Stimulated activated CD8-positive, alpha-beta memory T cell treated with anti-CD3 and anti-CD28 coated beads, Interleukin-4, amount 100 ng/mL, for 4 hours (primary cell): Measurements from ENCODE around the gene SLC7A14.

Source experiments
- DNase-seq, 2 donors: peaks; one replicate each; pipeline ENCODE4 v3.0.0-alpha.2; 2020; ENCODE audit warnings: low read depth in 2 of 2, low spot score in 1 of 2

Gene SLC7A14

DNA sequence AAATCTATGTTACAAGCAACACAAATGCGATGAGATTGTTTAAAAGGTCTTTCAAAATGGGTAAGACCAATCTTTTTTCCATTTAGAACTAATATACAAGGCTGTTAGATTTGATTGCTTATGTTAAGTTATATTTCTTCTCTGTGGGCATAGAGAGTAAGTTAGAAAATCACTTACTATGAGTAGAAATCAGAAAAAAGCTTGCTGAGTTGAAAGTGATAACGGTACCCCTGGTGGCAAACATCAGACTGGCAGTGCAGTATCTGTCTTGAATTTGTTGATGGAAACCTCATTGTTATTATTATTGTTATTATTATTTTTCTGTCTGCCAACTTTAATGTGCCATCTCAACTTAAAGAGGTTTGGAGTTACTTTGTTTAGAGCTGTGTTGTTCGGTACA, 154.8 kb downstream of the SLC7A14 start:
- DNase-seq, result no peak

DNA sequence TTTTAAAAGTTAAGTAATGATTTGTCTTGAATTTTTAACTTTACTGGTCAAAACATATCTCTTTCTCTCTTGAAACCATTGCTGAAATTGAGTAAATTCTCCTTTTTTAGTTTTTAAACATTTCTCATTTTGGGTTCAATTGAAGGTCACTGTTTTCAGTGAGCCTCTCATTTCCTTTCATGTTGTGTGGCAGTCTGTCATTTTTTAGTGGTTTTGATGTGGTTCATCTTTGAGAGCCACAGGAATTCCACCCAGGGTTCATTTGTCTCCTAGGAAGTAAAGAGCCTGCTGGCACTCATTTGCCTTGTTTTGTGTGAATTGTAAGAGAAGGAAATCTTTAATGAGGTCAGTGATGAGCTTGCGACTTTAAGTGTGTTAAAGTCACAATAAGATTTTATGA, 156.8 kb downstream of the SLC7A14 start:
- no peak for DNase-seq

DNA sequence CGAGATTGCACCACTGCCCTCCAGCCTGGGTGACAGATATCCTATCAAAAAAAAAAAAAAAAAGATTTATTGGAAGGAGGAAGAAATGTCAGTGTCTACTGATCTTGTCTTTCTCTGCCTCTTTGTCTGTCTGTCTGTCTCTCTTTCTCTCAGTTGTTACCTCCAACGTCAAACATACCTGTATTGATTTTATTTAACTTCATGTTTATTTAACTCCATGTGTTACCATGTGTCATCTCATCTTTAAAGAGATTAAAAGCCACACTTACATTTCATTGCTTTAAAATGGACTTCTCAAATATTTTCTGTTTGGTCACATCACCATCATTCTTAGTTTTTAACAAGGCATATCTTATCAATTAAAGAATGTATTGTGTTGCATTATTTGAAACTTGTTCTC, 157.8 kb downstream of the SLC7A14 start:
- DNase-seq, result no peak

DNA sequence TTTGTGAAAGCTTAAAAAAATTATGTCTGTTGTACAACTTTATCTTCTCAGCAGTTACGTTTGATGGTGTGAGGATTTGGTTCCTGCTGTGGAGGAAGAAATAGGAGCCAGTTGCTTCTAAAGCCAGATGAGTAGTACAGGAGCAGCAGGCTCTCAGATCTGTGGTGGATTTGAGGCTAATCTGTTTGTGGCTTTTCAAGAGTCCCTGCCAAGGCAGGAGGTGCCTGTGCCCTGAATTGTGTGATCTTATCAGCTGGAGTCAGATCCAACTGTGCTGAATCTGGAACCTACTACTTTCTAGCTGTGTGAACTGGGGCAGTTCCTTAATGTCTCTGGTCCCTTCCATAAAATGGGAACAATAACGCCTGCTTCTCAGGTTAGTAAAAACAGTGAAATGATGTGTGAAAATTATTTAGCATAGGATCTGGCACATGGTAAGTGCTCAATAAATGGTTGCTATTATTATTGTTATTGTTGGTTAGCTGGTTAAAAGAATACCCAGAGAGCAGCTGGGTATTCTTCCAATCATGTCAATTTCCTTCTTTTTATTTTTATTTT, 159.6 kb downstream of the SLC7A14 start:
- no peak for DNase-seq

DNA sequence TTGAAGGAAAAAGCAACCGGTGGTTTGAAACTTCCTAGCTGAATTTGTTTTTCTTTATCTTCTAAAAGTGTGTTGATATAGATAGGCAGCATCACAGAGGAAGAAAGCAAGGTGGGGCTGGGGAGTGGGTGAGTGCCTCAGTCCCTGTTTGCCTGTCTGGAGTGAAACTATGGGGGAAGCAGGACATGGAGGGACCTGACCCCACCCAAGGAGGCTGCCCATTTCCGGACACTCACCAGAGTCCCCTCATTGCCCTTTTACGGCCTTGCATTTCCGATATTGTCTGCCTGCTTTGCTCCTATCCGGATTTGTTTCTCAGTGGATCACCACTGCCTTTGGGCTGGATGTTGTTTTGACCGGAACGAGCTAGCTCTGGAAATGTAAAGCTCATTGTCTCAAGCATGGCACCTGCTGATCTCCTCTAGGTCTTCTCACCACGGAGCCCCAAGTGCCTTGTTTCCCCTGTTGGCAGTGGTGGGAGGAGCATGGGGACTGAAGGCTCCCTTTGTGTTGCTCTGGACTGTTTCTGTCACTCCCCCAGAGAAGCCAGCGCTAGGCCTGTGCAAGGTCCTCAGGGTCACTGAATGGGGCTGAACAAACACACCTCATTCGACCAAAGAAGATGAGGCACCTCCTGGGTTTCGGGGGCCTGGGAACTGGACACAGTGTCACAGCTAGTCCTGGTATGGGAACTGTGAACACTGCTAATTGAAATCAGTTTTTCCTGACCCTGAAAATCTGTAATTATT, 160.2 kb downstream of the SLC7A14 start:
- no peak for DNase-seq

DNA sequence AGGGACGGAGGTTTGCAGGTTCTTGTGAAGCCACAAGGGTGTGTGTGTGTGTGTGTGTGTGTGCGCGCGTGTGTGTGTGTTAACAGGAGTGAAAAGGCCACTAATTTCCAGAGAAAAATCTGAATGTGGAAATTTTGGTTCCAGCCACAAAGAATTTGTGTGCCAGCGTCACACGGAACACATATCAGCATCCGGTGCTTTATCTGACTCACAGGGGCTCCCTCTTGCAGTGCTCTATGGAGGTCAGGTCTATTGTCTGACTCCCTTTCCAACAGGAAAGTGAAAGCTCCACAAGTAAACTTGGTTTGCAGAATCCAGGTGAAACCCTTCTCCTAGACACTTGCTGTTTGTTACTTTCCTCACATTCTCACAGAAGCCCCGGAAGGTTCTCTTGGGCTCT, 161.0 kb downstream of the SLC7A14 start:
- DNase-seq, result no peak

DNA sequence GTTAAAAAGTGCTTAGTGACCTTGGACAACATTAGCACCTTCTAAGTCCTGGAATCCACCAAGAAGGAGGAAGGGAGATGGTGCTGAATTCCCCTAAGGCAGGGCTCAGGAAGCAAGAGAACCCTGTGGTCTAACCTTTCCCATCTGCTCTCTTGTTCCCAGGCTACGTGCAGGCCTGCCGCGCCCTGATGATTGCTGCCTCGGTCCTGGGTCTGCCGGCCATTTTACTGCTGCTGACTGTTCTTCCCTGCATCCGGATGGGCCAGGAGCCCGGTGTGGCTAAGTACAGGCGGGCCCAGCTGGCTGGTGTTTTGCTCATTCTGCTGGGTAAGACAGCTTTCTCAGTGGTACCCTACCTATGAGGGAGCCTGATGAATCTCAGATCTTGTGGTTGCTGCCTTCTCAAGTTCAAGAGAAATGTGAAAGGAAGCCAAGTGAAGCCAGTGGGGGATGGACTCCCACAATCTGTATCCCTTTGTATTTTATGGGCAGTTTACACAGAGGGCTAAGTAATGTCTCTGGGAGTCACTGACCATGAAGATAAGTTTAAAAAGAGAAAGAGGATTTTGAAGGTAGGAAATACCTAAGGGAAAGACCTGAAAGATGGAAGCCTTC, 162.8 kb downstream of the SLC7A14 start:
- DNase-seq, result no peak

DNA sequence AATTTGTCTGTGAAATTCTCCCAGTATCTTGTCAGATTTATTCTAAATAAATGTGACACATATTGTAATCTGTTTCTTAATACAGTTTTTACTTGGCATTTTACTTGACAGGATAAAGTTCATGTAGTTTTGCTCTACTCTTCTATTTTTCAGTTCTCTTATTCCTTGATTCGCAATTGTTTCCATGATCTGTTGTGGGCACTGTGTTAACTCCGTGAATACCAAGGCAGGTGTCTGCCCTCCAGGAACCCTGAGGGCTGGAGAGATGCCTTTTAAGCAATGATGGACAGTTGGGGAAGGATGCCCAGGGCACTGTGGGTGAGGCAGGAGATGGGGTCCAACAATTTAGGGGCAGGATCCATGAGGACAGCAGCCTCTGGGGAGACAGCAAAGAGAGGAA, 164.1 kb downstream of the SLC7A14 start:
- DNase-seq, result no peak

DNA sequence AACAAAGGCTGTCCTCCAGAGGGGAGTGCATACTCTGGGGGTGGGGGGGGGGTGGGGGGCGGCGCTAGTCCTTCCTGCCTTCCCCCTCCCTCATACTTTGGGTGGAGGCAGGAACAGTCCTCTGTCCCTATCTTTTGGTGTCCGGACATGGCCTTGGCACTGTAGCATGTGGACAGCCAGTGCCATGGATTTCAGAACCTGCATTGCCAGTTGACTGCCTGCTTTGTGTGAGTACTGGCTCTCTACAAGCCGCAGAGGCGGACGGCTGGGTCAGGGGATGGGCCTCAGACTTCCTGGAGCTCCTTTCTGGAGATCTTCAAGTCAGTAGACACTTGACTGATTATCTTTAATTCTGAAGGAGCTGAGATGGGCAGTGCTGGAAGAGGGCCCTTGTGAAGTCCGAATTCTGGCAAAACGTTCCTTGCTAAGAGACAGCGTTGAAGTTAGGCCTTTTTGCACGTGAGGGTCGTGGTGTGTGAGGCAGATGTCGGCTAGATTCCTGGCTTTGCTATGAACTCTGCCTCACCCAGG, 164.7 kb downstream of the SLC7A14 start:
- no peak for DNase-seq

DNA sequence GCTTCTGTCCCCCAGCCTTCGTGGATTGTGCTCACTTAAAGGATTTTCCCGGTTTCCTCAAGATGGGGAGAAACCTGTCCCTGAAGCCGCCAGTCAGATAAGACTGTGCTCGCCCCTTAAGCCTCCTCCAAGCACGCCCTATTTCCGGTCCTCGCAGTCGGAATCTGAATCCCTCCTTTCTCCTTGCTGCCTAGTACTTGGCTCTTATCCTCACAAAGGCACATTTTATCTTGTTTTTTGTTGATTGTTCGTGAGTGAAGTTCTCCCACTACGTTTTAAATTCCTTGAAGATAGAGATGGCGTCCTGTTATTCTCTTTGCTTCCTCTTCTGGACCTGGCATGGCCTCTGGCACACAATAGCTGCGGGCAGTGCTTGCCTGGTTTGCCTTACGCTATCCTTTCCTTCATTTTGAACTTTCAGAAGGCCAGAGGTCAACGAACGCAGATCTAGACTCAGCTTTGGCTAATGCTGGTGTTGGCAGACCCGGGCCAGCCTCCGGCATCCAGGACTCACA, 165.5 kb downstream of the SLC7A14 start:
- no peak for DNase-seq

DNA sequence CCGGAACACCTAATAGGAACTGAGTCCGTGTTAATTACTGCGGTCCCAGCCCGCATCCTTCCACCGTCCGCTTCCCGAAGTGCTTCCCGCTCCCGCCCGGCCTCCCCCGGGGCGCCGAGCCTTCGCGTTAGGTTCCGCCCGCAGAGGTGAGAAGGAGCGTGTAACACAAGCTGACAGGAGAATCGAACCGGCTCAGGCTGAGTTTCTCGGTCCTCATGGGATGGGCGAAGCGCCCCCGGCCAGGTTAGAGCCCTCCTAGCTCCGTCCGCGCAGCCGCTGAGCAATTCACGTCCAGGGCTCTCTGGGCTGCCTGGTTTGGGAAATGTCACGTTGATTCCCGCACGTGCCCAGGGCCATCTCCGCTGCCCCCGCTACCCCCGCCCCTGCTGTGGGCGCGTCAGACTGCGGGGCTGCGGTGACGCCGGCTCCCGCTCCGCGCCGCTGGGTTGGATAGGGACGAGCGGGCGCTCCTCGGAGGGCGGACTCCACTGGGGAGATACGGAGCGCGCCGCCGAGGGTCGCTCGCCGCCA, 166.3 kb downstream of the SLC7A14 start:
- no peak for DNase-seq

DNA sequence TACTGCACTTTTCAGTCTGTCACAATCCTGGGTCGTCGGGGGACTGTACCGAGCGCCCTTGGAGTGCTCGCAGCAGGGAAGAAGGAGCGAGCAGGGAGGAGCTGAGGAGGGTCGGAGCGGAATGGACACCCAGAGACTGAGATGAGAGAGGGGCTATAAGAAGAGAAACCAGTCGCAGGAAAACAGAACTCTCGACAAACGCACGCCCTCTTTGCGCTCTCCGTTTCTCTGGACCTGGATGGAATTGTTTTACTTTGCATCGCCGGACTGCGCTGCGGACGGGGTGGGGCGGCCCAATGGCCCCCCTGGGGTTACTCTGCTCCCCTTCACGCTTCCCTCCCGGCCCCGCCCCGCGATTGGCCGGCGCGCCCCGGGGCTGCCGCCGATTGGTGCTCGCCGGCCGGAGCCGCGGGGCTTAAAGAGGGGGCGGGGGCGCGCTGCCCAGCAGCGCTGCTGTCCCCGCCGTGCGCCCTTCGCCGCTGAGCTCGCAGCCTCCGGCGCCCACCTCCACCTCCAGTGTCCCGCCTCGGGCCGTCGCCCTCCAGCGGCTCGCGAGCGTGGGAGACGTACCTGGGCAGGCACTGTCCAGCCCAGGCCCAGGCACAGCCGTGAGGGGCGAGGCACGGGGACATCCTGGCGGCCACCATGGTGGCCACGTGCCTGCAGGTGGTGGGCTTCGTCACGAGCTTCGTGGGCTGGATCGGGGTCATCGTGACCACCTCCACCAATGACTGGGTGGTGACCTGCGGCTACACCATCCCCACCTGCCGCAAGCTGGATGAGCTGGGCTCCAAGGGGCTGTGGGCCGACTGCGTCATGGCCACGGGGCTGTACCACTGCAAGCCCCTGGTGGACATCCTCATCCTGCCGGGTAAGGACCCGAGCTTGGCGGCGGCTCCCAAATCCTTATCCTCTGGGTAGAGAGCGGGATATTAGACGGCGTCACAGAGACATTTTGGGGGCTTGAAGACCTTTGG, 167.2 kb downstream of the SLC7A14 start, which contains the start of gene CLDN11:
Gene CLDN11, plus strand, starts transcription at position 447 of the 977 bp plus-strand sequence. Its CDS starts 199 bp downstream, at position 646.
- no peak for DNase-seq

DNA sequence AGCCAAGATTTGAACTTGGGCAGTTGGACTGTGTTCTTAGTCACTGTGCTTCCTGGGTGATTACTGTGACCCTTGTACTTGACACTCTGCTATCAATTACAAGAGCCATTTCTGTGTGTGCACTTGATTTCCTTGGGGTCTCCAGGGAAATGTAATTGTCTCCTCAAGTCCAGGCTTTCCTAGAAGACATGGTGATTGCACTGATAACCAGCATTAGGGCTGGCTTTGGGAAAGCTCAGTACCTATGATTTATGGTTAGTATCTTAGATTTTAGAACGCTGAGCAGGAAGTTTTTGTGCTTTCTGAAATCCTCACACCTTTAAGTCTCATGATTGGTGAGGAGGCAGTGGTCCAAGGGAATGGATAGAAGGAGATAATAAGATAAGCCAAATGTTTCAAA, 168.8 kb downstream of the SLC7A14 start:
- no peak for DNase-seq

DNA sequence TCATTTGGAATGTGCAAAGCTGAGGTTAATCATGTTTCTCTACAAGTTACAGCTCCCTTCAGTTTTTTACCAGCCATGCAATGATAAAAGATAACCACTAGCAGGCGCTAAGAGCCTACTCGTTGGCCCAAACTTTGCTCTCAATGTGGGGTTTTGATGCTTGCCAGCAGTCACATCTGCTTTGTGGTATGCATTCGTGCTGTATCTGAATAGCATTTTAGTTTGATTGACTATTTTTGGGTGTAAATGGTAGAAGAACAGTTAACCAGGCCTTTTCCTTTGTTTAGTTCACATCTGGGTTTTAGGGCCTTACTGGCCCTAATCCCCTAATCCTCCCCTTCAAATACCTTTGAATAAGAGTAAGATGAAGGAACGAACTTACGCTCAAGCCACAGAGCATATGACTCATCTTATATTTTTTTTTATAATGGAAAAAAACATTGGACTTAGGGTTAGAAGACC, 171.6 kb downstream of the SLC7A14 start:
- DNase-seq, result no peak

DNA sequence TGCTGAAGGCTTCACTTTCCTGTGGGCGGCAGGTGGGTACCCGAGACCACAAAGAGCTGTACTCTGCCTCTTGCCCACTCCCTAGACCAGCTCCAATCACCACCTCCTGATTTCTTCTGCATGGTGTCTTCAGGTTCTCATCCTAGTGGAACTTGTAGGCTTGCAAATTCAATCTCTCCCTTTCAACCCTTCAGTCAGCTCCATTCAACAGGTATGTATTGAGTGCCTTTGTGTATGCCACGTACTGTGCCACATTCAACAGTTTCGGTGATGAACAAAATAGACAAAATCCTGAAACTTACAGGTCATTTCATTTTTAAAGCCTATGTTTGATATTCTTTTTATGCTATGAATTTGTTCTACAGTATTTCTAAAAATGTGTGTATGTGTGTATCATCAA, 172.6 kb downstream of the SLC7A14 start:
- DNase-seq, result no peak

DNA sequence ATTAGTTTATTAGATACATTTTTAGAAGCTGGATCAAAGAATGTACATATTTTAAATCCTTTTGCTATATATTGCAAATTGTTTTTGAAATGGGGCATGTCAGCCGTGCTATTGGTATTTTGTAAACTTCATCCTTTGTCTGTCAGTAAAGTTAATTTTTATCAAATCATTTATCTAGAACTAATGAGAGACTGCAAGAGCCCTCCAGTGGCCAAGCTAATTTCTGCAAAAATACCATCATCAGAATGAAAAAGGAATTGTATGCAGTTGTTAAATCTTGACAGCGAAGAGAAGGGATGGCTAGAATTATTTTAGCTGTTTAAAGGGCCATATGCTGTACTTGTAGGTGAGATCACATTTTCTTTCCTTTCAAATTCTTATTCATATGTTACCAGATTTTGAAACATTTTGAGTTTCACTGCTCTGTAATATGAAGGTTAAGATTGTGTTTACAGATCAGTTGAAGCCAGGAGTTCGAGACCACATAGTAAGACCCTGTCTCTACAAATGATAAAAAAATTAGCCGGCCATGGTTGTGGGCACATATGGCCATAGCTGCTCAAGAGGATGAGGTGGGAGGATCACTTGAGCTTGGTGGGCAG, 175.3 kb downstream of the SLC7A14 start:
- DNase-seq, result no peak
